GM23338 (cell line): ENCODE data around the gene ADH5. TPM values are rescaled to one million over a fixed set of nuclear protein-coding genes. Genes with fewer than 3 reads are reported as not detected.

Experiments used
- ATAC-seq: fragments of 200-7000 bp; cut with Tn5 transposase; 3 replicates; pipeline ENCODE4 v1.9.1; 2020
- DNase-seq: peaks from one replicate; pipeline ENCODE4 v3.0.0-alpha.2; 2015; ENCODE audit warnings: low spot score
- H2AFZ ChIP-seq: fragments of 200-600 bp; sonication (generic); 2 replicates; pipeline ENCODE4 v1.8.0; 2016; ENCODE audit warnings: antibody characterized with exemption, mild to moderate bottlenecking, moderate library complexity
- H3F3A ChIP-seq: fragments of 200-600 bp; sonication (generic); replicated peaks from 2 replicates; pipeline ENCODE4 v1.8.0; 2017; ENCODE audit warnings: antibody characterized with exemption, mixed run types, low read depth
- H3K27ac ChIP-seq: fragments of 200-600 bp; sonication (generic); 2 replicates; pipeline ENCODE4 v1.6.1; 2016; ENCODE audit warnings: low read depth
- H3K27me3 ChIP-seq: fragments of 200-600 bp; sonication (generic); 2 replicates; pipeline ENCODE4 v1.8.0; 2016; ENCODE audit warnings: mild to moderate bottlenecking, mixed run types, moderate library complexity; ENCODE audit not compliant: insufficient read depth
- H3K36me3 ChIP-seq: fragments of 200-600 bp; sonication (generic); 2 replicates; pipeline ENCODE4 v1.8.0; 2016; ENCODE audit warnings: mild to moderate bottlenecking; ENCODE audit not compliant: insufficient read depth
- H3K4me1 ChIP-seq: fragments of 200-600 bp; sonication (generic); 2 replicates; pipeline ENCODE4 v1.8.0; 2016; ENCODE audit warnings: mild to moderate bottlenecking, moderate library complexity; ENCODE audit not compliant: insufficient read depth
- H3K4me2 ChIP-seq: fragments of 200-600 bp; sonication (generic); 2 replicates; pipeline ENCODE4 v1.7.1; 2017; ENCODE audit warnings: mixed run types
- H3K4me3 ChIP-seq: fragments of 200-600 bp; sonication (generic); 2 replicates; pipeline ENCODE4 v1.6.1; 2016; ENCODE audit warnings: mixed run types
- H3K79me2 ChIP-seq: fragments of 200-600 bp; sonication (generic); replicated peaks from 2 replicates; pipeline ENCODE4 v1.8.0; 2017; ENCODE audit warnings: mild to moderate bottlenecking; ENCODE audit not compliant: insufficient read depth
- H3K9me2 ChIP-seq: fragments of 200-600 bp; sonication (generic); 2 replicates; pipeline ENCODE4 v1.8.0; 2017; ENCODE audit not compliant: insufficient read depth
- H4K20me1 ChIP-seq: fragments of 200-600 bp; sonication (generic); replicated peaks from 2 replicates; pipeline ENCODE4 v1.8.0; 2017; ENCODE audit warnings: mild to moderate bottlenecking; ENCODE audit not compliant: insufficient read depth
- H3K27ac Mint-ChIP-seq: 2 replicates; pipeline ENCODE4 v1.8.0; 2020; ENCODE audit warnings: inconsistent platforms, mild to moderate bottlenecking, moderate library complexity, mixed read lengths
- H3K27me3 Mint-ChIP-seq: 3 replicates; pipeline ENCODE4 v1.8.0; 2022; ENCODE audit warnings: low read depth, mild to moderate bottlenecking, moderate library complexity, mixed read lengths, inconsistent platforms; ENCODE audit not compliant: insufficient read depth, poor library complexity
- H3K36me3 Mint-ChIP-seq: 3 replicates; pipeline ENCODE4 v1.8.0; 2021; ENCODE audit warnings: low read depth, mild to moderate bottlenecking, inconsistent platforms, moderate library complexity, mixed read lengths
- H3K4me1 Mint-ChIP-seq: 3 replicates; pipeline ENCODE4 v1.8.0; 2020; ENCODE audit warnings: mild to moderate bottlenecking, inconsistent platforms, mixed read lengths
- H3K4me3 Mint-ChIP-seq: 3 replicates; pipeline ENCODE4 v1.8.0; 2021; ENCODE audit warnings: moderate library complexity, mild to moderate bottlenecking, inconsistent platforms, mixed read lengths
- H3K9me3 Mint-ChIP-seq: 3 replicates; pipeline ENCODE4 v1.8.0; 2020; ENCODE audit warnings: moderate library complexity, mild to moderate bottlenecking, inconsistent platforms, mixed read lengths
- CREB1 ChIP-seq: fragments of 250-450 bp; sonication (Bioruptor Pico); IDR thresholded peaks from 2 replicates; pipeline ENCODE4 v1.5.0; 2020; ENCODE audit warnings: low read depth, mild to moderate bottlenecking, moderate library complexity
- EZH2phosphoT487 ChIP-seq: fragments of 200-600 bp; sonication (generic); IDR thresholded peaks from one replicate; pipeline ENCODE4 v1.8.1; 2018; ENCODE audit warnings: antibody characterized with exemption; ENCODE audit not compliant: unreplicated experiment
- JUNB ChIP-seq: IDR thresholded peaks from one replicate; pipeline ENCODE4 v1.6.1; 2016; ENCODE audit warnings: antibody characterized with exemption; ENCODE audit not compliant: unreplicated experiment
- NANOG ChIP-seq: IDR thresholded peaks from 2 replicates; pipeline ENCODE4 v1.6.1; 2016; ENCODE audit warnings: antibody characterized with exemption, borderline replicate concordance
- POLR2AphosphoS5 ChIP-seq: IDR thresholded peaks from 2 replicates; pipeline ENCODE4 v1.6.1; 2016; ENCODE audit warnings: antibody characterized with exemption, low read depth
- STAT1 ChIP-seq: IDR thresholded peaks from one replicate; pipeline ENCODE4 v1.6.1; 2016; ENCODE audit warnings: antibody characterized with exemption; ENCODE audit not compliant: unreplicated experiment
- ZNF114 ChIP-seq: fragments of 250-450 bp; sonication (Bioruptor Pico); IDR thresholded peaks from 2 replicates; pipeline ENCODE4 v1.5.0; 2020; ENCODE audit warnings: mild to moderate bottlenecking, moderate library complexity
- ZNF331 ChIP-seq: fragments of 250-450 bp; sonication (Bioruptor Pico); IDR thresholded peaks from 2 replicates; pipeline ENCODE4 v1.5.0; 2020; ENCODE audit warnings: low read depth, mild to moderate bottlenecking, moderate library complexity
- polyA plus RNA-seq: library from polyadenylated mRNA; unstranded; fragments of >200 nt; fragmentation: Nextera tagmentation; extraction: Ambion mirVana; gene quantifications from 2 replicates; pipeline ENCODE4 v1.2.1, GENCODE V29; 2016
- total RNA-seq: library from RNA; depleted of rRNA; stranded (reverse); fragments of >200 nt; shearing (Covaris generic); gene quantifications from 2 replicates; pipeline ENCODE4 v1.2.3, GENCODE V29; 2014
- TF ChIP-seq, protein P1 (sequence below): IDR thresholded peaks from 2 replicates; pipeline ENCODE4 v1.6.1; 2016; ENCODE audit warnings: antibody characterized with exemption
- TF ChIP-seq, protein P2 (sequence below): fragments of 250-450 bp; sonication (Bioruptor Pico); IDR thresholded peaks from 2 replicates; pipeline ENCODE4 v1.5.0; 2020; ENCODE audit warnings: mild to moderate bottlenecking, moderate library complexity
- TF ChIP-seq, protein P3 (sequence below), 2 experiments: fragments of 200-600 bp in 1 of 2; sonication (generic) in 1 of 2; conservative IDR thresholded peaks; 2 replicates each; pipeline versions ENCODE4 v1.5.1 to v1.6.1; 2016 to 2017; ENCODE audit warnings: antibody characterized with exemption in 2 of 2, low read depth in 2 of 2, mild to moderate bottlenecking in 2 of 2, moderate library complexity in 1 of 2

ADH5 gene
- total and polyA plus RNA-seq, 2 experiments from 2014 or later, result 224 to 250 TPM

DNA sequence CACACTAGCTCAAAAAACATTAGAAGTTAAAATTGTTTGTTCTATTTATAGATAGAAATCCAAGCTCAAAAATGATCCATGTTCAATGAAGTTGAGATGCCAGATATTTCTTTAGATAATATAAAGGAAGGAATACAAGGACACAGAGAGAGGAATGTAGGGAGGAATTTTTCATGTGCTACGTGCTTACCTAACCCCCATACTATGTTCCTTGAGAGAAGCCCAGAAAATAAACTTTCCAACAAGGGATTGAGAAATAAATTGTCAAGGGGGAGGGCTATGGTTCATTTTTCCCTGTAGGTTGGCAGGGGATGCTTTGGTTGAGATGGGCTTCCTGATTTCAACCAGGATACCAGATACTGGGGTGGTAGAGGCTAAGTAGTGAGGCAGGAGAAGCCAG is 15.6 kb upstream of the ADH5 start:
- Histone ChIP-seq H3F3A (no peaks in the 10 kb centered on the region), H3K4me3 (no peak overlapping the region), H4K20me1 (no peaks in the 10 kb centered on the region), H3K27ac (no peak overlapping the region), H3K79me2 (no peaks in the 10 kb centered on the region), H2AFZ (no peak overlapping the region), H3K9me2 (no peaks in the 10 kb centered on the region), H3K27me3 (no peaks in the 10 kb centered on the region), H3K36me3 (peaks cover 5% of the 10 kb centered on the region), H3K4me2 (no peak overlapping the region), H3K4me1 (no peaks in the 10 kb centered on the region)
- Mint-ChIP-seq H3K4me1 (peaks cover 3% of the 10 kb centered on the region; the same call in 1 of the 3 replicates), H3K9me3 (peaks cover 18% of the 10 kb centered on the region), H3K27me3 (no peaks in the 10 kb centered on the region), H3K36me3 (peaks cover 19% of the 10 kb centered on the region), H3K4me3 (no peak overlapping the region), H3K27ac (no peak overlapping the region)
- ATAC-seq, result no peak
- TF ChIP-seq STAT1, result no peak
- no peak for DNase-seq

DNA sequence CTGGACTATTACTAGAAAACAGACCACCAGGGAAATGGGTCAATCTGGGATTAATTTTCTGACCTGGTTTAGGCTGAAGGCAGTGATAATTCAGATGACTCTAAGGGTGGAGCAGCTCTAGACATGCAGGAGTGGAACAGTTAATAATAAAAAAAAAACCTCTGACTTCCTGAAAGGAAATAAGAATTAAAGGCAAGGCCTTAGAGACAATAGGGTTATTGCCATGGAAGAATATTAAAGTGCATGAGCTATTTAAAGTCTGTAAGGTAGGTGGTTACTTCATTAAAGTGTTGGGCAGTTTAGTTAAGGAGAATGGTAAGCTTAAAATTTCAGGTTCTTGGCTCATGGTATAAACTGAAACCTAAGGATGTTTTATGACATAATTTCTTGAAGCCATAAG is 14.6 kb upstream of the ADH5 start:
- Histone ChIP-seq H3K4me3 (no peak overlapping the region), H4K20me1 (no peaks in the 10 kb centered on the region), H3K27ac (no peak overlapping the region), H2AFZ (no peak overlapping the region), H3F3A (no peaks in the 10 kb centered on the region), H3K9me2 (no peaks in the 10 kb centered on the region), H3K27me3 (no peaks in the 10 kb centered on the region), H3K4me2 (no peak overlapping the region), H3K79me2 (no peaks in the 10 kb centered on the region), H3K36me3 (peaks cover 5% of the 10 kb centered on the region), H3K4me1 (no peaks in the 10 kb centered on the region)
- Mint-ChIP-seq H3K27ac (no peak overlapping the region), H3K27me3 (no peaks in the 10 kb centered on the region), H3K4me3 (no peak overlapping the region), H3K4me1 (peaks cover 3% of the 10 kb centered on the region; the same call in 1 of the 3 replicates), H3K36me3 (peaks cover 18% of the 10 kb centered on the region), H3K9me3 (peaks cover 19% of the 10 kb centered on the region)
- ATAC-seq (no peak), DNase-seq (no peak)
- TF ChIP-seq EZH2phosphoT487, result no peak
- no peak for TF ChIP-seq STAT1
- TF ChIP-seq POLR2AphosphoS5, result no peak
- TF ChIP-seq, protein P1, sequence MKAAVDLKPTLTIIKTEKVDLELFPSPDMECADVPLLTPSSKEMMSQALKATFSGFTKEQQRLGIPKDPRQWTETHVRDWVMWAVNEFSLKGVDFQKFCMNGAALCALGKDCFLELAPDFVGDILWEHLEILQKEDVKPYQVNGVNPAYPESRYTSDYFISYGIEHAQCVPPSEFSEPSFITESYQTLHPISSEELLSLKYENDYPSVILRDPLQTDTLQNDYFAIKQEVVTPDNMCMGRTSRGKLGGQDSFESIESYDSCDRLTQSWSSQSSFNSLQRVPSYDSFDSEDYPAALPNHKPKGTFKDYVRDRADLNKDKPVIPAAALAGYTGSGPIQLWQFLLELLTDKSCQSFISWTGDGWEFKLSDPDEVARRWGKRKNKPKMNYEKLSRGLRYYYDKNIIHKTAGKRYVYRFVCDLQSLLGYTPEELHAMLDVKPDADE, result no peak
- no peak for TF ChIP-seq CREB1 (CRISPR knock-in tag)
- no peak for TF ChIP-seq NANOG
- no peak for TF ChIP-seq ZNF331
- no peak for TF ChIP-seq JUNB
- TF ChIP-seq, protein P2, sequence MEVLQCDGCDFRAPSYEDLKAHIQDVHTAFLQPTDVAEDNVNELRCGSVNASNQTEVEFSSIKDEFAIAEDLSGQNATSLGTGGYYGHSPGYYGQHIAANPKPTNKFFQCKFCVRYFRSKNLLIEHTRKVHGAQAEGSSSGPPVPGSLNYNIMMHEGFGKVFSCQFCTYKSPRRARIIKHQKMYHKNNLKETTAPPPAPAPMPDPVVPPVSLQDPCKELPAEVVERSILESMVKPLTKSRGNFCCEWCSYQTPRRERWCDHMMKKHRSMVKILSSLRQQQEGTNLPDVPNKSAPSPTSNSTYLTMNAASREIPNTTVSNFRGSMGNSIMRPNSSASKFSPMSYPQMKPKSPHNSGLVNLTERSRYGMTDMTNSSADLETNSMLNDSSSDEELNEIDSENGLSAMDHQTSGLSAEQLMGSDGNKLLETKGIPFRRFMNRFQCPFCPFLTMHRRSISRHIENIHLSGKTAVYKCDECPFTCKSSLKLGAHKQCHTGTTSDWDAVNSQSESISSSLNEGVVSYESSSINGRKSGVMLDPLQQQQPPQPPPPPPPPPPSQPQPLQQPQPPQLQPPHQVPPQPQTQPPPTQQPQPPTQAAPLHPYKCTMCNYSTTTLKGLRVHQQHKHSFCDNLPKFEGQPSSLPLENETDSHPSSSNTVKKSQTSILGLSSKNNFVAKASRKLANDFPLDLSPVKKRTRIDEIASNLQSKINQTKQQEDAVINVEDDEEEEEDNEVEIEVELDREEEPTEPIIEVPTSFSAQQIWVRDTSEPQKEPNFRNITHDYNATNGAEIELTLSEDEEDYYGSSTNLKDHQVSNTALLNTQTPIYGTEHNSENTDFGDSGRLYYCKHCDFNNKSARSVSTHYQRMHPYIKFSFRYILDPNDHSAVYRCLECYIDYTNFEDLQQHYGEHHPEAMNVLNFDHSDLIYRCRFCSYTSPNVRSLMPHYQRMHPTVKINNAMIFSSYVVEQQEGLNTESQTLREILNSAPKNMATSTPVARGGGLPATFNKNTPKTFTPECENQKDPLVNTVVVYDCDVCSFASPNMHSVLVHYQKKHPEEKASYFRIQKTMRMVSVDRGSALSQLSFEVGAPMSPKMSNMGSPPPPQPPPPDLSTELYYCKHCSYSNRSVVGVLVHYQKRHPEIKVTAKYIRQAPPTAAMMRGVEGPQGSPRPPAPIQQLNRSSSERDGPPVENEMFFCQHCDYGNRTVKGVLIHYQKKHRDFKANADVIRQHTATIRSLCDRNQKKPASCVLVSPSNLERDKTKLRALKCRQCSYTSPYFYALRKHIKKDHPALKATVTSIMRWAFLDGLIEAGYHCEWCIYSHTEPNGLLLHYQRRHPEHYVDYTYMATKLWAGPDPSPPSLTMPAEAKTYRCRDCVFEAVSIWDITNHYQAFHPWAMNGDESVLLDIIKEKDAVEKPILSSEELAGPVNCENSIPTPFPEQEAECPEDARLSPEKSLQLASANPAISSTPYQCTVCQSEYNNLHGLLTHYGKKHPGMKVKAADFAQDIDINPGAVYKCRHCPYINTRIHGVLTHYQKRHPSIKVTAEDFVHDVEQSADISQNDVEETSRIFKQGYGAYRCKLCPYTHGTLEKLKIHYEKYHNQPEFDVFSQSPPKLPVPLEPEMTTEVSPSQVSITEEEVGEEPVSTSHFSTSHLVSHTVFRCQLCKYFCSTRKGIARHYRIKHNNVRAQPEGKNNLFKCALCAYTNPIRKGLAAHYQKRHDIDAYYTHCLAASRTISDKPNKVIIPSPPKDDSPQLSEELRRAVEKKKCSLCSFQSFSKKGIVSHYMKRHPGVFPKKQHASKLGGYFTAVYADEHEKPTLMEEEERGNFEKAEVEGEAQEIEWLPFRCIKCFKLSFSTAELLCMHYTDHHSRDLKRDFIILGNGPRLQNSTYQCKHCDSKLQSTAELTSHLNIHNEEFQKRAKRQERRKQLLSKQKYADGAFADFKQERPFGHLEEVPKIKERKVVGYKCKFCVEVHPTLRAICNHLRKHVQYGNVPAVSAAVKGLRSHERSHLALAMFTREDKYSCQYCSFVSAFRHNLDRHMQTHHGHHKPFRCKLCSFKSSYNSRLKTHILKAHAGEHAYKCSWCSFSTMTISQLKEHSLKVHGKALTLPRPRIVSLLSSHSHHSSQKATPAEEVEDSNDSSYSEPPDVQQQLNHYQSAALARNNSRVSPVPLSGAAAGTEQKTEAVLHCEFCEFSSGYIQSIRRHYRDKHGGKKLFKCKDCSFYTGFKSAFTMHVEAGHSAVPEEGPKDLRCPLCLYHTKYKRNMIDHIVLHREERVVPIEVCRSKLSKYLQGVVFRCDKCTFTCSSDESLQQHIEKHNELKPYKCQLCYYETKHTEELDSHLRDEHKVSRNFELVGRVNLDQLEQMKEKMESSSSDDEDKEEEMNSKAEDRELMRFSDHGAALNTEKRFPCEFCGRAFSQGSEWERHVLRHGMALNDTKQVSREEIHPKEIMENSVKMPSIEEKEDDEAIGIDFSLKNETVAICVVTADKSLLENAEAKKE (CRISPR knock-in tag), result no peak
- no peak for TF ChIP-seq ZNF114 (CRISPR knock-in tag)
- TF ChIP-seq, protein P3, sequence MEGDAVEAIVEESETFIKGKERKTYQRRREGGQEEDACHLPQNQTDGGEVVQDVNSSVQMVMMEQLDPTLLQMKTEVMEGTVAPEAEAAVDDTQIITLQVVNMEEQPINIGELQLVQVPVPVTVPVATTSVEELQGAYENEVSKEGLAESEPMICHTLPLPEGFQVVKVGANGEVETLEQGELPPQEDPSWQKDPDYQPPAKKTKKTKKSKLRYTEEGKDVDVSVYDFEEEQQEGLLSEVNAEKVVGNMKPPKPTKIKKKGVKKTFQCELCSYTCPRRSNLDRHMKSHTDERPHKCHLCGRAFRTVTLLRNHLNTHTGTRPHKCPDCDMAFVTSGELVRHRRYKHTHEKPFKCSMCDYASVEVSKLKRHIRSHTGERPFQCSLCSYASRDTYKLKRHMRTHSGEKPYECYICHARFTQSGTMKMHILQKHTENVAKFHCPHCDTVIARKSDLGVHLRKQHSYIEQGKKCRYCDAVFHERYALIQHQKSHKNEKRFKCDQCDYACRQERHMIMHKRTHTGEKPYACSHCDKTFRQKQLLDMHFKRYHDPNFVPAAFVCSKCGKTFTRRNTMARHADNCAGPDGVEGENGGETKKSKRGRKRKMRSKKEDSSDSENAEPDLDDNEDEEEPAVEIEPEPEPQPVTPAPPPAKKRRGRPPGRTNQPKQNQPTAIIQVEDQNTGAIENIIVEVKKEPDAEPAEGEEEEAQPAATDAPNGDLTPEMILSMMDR (conservative IDR thresholded peaks at IDR 0.05; ENCODE audit: low read depth in 2 of 2), result no peak
